SU-DHL-6 (cell line): Measurements from ENCODE around the gene MYORG.

Experiments used
- EZH2phosphoT487 ChIP-seq: fragments of 200-600 bp; sonication (generic), shearing (Covaris generic); conservative IDR thresholded peaks from 2 replicates; pipeline ENCODE4 v1.6.1; 2018; ENCODE audit warnings: mild to moderate bottlenecking, antibody characterized with exemption, low read length, moderate library complexity, mixed read lengths
- TF ChIP-seq, protein P1 (sequence below): fragments of 200-600 bp; sonication (generic); IDR thresholded peaks from one replicate; pipeline ENCODE4 v1.5.1; 2017; ENCODE audit warnings: antibody characterized with exemption, mild to moderate bottlenecking, low read length, moderate library complexity; ENCODE audit not compliant: insufficient read depth, poor library complexity, severe bottlenecking

DNA sequence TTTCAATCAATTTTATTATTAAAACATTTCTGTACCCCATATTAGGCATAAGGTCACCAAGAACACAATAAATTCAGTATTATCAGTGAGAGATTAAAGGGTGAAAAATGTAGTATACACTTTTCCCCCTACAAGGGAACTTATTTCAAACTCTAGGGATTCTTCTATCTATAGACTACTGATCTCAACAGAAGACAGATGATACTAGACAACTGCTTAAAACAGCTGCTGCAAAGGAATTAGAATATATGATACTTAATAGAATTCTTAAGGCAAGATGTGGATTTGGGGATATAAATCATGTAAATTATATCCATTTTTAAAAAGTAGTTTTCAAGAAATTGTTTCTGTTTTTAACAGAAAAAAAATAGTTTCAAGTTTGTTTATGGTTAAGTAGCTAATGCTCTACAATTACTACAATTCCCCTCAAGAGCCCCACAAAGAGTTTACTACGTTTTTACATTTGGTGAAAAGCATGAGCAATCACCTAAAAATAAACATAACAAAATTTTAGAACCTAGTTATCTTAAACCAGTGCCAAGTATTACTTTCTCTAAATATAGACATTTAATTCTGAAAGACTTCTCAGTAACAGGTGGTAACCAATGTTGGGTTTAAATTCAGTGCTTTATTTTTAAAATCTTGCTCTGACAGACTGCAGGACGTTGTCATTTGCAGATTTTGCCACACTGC is 53.7 kb downstream of the MYORG start:
- TF ChIP-seq, protein P1, sequence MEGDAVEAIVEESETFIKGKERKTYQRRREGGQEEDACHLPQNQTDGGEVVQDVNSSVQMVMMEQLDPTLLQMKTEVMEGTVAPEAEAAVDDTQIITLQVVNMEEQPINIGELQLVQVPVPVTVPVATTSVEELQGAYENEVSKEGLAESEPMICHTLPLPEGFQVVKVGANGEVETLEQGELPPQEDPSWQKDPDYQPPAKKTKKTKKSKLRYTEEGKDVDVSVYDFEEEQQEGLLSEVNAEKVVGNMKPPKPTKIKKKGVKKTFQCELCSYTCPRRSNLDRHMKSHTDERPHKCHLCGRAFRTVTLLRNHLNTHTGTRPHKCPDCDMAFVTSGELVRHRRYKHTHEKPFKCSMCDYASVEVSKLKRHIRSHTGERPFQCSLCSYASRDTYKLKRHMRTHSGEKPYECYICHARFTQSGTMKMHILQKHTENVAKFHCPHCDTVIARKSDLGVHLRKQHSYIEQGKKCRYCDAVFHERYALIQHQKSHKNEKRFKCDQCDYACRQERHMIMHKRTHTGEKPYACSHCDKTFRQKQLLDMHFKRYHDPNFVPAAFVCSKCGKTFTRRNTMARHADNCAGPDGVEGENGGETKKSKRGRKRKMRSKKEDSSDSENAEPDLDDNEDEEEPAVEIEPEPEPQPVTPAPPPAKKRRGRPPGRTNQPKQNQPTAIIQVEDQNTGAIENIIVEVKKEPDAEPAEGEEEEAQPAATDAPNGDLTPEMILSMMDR: no peak
- no peak for TF ChIP-seq EZH2phosphoT487
